Measurements from ENCODE around the gene GFPT1.
A peak's percentile ranks its signal among the peaks of the same experiment; 100 is the strongest.
"Not testable (repeated sequence)": the region's sequence is repeated elsewhere in the genome, so short reads cannot be mapped to it uniquely, and the experiment has no call there.

Gene GFPT1

GRCh38 chr2:69383176-69383812 is 3.7 kb downstream of the GFPT1 start:
- DNase-seq: no peak

GRCh38 chr2:69382547-69382946 is 4.5 kb downstream of the GFPT1 start:
- no peak for DNase-seq

- no peak for DNase-seq
Observed at GRCh38 chr2:69381337-69381737, 5.7 kb downstream of the GFPT1 start.

- DNase-seq: no peak
Observed at GRCh38 chr2:69380072-69380917, 6.7 kb downstream of the GFPT1 start.

- no peak for DNase-seq
Observed at GRCh38 chr2:69376403-69376802, 10.6 kb downstream of the GFPT1 start.

GRCh38 chr2:69375494-69376353 is 11.3 kb downstream of the GFPT1 start:
- DNase-seq: peak; percentile 28

GRCh38 chr2:69372767-69373166 is 14.3 kb downstream of the GFPT1 start:
- DNase-seq: no peak

- no peak for DNase-seq
Observed at GRCh38 chr2:69369802-69370201, 17.2 kb downstream of the GFPT1 start.

GRCh38 chr2:69368588-69368987 is 18.4 kb downstream of the GFPT1 start:
- no peak for DNase-seq

GRCh38 chr2:69359371-69359770 is 27.7 kb downstream of the GFPT1 start:
- no peak for DNase-seq

GRCh38 chr2:69358914-69359313 is 28.1 kb downstream of the GFPT1 start:
- no peak for DNase-seq

GRCh38 chr2:69356471-69356870 is 30.6 kb downstream of the GFPT1 start:
- no peak for DNase-seq

- not testable (repeated sequence) for DNase-seq
Observed at GRCh38 chr2:69354976-69355375, 32.1 kb downstream of the GFPT1 start.

- DNase-seq: no peak
Observed at GRCh38 chr2:69353360-69353759, 33.7 kb downstream of the GFPT1 start.

GRCh38 chr2:69348781-69349180 is 38.2 kb downstream of the GFPT1 start:
- no peak for DNase-seq

GRCh38 chr2:69345434-69345833 is 41.6 kb downstream of the GFPT1 start:
- no peak for DNase-seq

- DNase-seq: no peak
Observed at GRCh38 chr2:69344305-69344704, 42.7 kb downstream of the GFPT1 start.

- DNase-seq: no peak
Observed at GRCh38 chr2:69340101-69340775, 46.8 kb downstream of the GFPT1 start.

- no peak for DNase-seq
Observed at GRCh38 chr2:69335311-69335710, 51.7 kb downstream of the GFPT1 start.

GRCh38 chr2:69333352-69333751 is 53.7 kb downstream of the GFPT1 start:
- no peak for DNase-seq

- DNase-seq: no peak
Observed at GRCh38 chr2:69330781-69331180, 56.2 kb downstream of the GFPT1 start.

- no peak for DNase-seq
Observed at GRCh38 chr2:69322631-69323030, 64.4 kb downstream of the GFPT1 start.

- DNase-seq: no peak
Observed at GRCh38 chr2:69316550-69316949, 70.5 kb downstream of the GFPT1 start.
